ENCODE data around the gene CD3E. TPM values are rescaled to one million over a fixed set of nuclear protein-coding genes. Genes with fewer than 3 reads are reported as not detected.

CD3E gene
- total and polyA plus RNA-seq, 4 donors = 0.33 to 2.3 (median 1.8) TPM

GRCh38 chr11:118339281-118339961, 34.9 kb downstream of the CD3E start:
- 85% methylated on average over 5 of the region's 5 CpGs for WGBS
- no peak overlapping the region for H3K4me3 ChIP-seq (ENCODE audit: low read depth in 1 of 3, low read length in 3 of 3)
- TF ChIP-seq FOXA2 (IDR thresholded peaks at IDR 0.05) (no peak), HNF4A (conservative IDR thresholded peaks at IDR 0.05) (no peak), TAF1 (conservative IDR thresholded peaks at IDR 0.05) (no peak), SP1 (IDR thresholded peaks at IDR 0.05) (no peak), YY1 (IDR thresholded peaks at IDR 0.05) (no peak), RXRA (IDR thresholded peaks at IDR 0.05) (no peak)
- no peaks in the 10 kb centered on the region for H3K36me3 ChIP-seq (ENCODE audit: control insufficient read depth in 4 of 4, insufficient read depth in 3 of 4, low read depth in 1 of 4, low read length in 3 of 4)
- no peaks in the 10 kb centered on the region for H3K9me3 ChIP-seq (ENCODE audit: control insufficient read depth in 4 of 4, low read length in 3 of 4)
- H3K9ac ChIP-seq (ENCODE audit: low read depth in 1 of 2, low read length in 2 of 2) = no peak overlapping the region
- H3K4me1 ChIP-seq (ENCODE audit: control insufficient read depth in 4 of 4, insufficient read depth in 4 of 4, low read length in 3 of 4) = no peaks in the 10 kb centered on the region
- no peak for DNase-seq (ENCODE audit: low spot score)
- H3K27me3 ChIP-seq (ENCODE audit: control insufficient read depth in 4 of 4, insufficient read depth in 4 of 4, low read length in 3 of 4) = no peaks in the 10 kb centered on the region
- peak overlapping the region in 1 of 2 donors; percentile 31 for H3K27ac ChIP-seq (ENCODE audit: low read depth in 1 of 2, low read length in 2 of 2)

GRCh38 chr11:118340449-118340848, 35.9 kb downstream of the CD3E start:
- H3K4me3 ChIP-seq (ENCODE audit: low read depth in 1 of 3, low read length in 3 of 3) = no peak overlapping the region

More at GRCh38 chr11:118340449-118340848, 35.9 kb downstream of the CD3E start:
- DNase-seq (ENCODE audit: low spot score) = no peak
- no peak overlapping the region for H3K9ac ChIP-seq (ENCODE audit: low read depth in 1 of 2, low read length in 2 of 2)
- H3K36me3 ChIP-seq (ENCODE audit: control insufficient read depth in 4 of 4, insufficient read depth in 3 of 4, low read depth in 1 of 4, low read length in 3 of 4) = no peaks in the 10 kb centered on the region
- H3K27me3 ChIP-seq (ENCODE audit: control insufficient read depth in 4 of 4, insufficient read depth in 4 of 4, low read length in 3 of 4) = no peaks in the 10 kb centered on the region
- WGBS = 92% methylated on average over 3 of the region's 3 CpGs
- no peaks in the 10 kb centered on the region for H3K9me3 ChIP-seq (ENCODE audit: control insufficient read depth in 4 of 4, low read length in 3 of 4)
- H3K27ac ChIP-seq (ENCODE audit: low read depth in 1 of 2, low read length in 2 of 2) = no peak overlapping the region
- H3K4me1 ChIP-seq (ENCODE audit: control insufficient read depth in 4 of 4, insufficient read depth in 4 of 4, low read length in 3 of 4) = no peaks in the 10 kb centered on the region
- TF ChIP-seq REST (IDR thresholded peaks at IDR 0.05) = no peak
- no peak for TF ChIP-seq GABPA (IDR thresholded peaks at IDR 0.05 in 1 of 2, conservative IDR thresholded peaks at IDR 0.05 in 1 of 2)
- TF ChIP-seq TAF1 (conservative IDR thresholded peaks at IDR 0.05) = no peak
- no peak for TF ChIP-seq ZBTB33 (IDR thresholded peaks at IDR 0.05)
- no peak for TF ChIP-seq FOXA1 (IDR thresholded peaks at IDR 0.05)
- no peak for TF ChIP-seq HNF4G (IDR thresholded peaks at IDR 0.05)
- TF ChIP-seq RXRA (IDR thresholded peaks at IDR 0.05) = no peak
- no peak for TF ChIP-seq YY1 (IDR thresholded peaks at IDR 0.05)
- TF ChIP-seq ATF3 (IDR thresholded peaks at IDR 0.05) = no peak
- no peak for TF ChIP-seq SP1 (IDR thresholded peaks at IDR 0.05)
- no peak for TF ChIP-seq EGR1 (IDR thresholded peaks at IDR 0.05; ENCODE audit: low read depth in 2 of 2)
- TF ChIP-seq MAX (IDR thresholded peaks at IDR 0.05) = no peak
- TF ChIP-seq HNF4A (conservative IDR thresholded peaks at IDR 0.05) = no peak
- no peak for TF ChIP-seq FOXA2 (IDR thresholded peaks at IDR 0.05)
- TF ChIP-seq JUND (IDR thresholded peaks at IDR 0.05) = no peak
- no peak for TF ChIP-seq NR2F2 (IDR thresholded peaks at IDR 0.05)
- no peak for TF ChIP-seq CTCF (IDR thresholded peaks at IDR 0.05; ENCODE audit: low read depth, low read length, missing input control)

Measured in liver (tissue), 9 donors.